Activated CD4-positive, alpha-beta memory T cell treated with anti-CD3 and anti-CD28 coated beads for 36 hours (primary cell): Measurements from ENCODE around the gene ATOH8. TPM values are rescaled to one million over a fixed set of nuclear protein-coding genes. Genes with fewer than 3 reads are reported as not detected.

Experiments
- CTCF ChIA-PET: fragments of 350-600 bp; sonication (Branson Sonifier 250); formaldehyde crosslinking; loops from one replicate; lab custom pipeline; 2021; ENCODE audit warnings: antibody characterized with exemption, inconsistent platforms; lab: Charles Lee
- POLR2A ChIA-PET: fragments of 350-600 bp; sonication (Branson Sonifier 250); formaldehyde crosslinking; loops from one replicate; lab custom pipeline; 2021; ENCODE audit warnings: antibody characterized with exemption; lab: Charles Lee
- DNase-seq: peaks from one replicate; pipeline ENCODE4 v3.0.0-alpha.2; 2020
- H3K27ac Mint-ChIP-seq: one replicate; pipeline ENCODE4 v1.8.0; 2021; ENCODE audit warnings: mixed read lengths
- H3K27me3 Mint-ChIP-seq: one replicate; pipeline ENCODE4 v1.8.0; 2021; ENCODE audit warnings: mixed read lengths
- H3K36me3 Mint-ChIP-seq: one replicate; pipeline ENCODE4 v1.8.0; 2021; ENCODE audit warnings: mixed read lengths
- H3K4me1 Mint-ChIP-seq: one replicate; pipeline ENCODE4 v1.8.0; 2021; ENCODE audit warnings: low read depth, mixed read lengths
- H3K4me3 Mint-ChIP-seq: one replicate; pipeline ENCODE4 v1.8.0; 2021; ENCODE audit warnings: mild to moderate bottlenecking, mixed read lengths
- H3K9me3 Mint-ChIP-seq: one replicate; pipeline ENCODE4 v1.8.0; 2021; ENCODE audit warnings: mixed read lengths
- intact Hi-C: fragments of 100-400 bp; cut with micrococcal nuclease; formaldehyde crosslinking; loops from one replicate; pipeline ENCODE4 v1.15.1; 2023
- total RNA-seq, 2 experiments: library from RNA; stranded (reverse); gene quantifications; one replicate each; pipeline ENCODE4 v1.2.3, GENCODE V29; 2021

Gene ATOH8
- total RNA-seq, 2 experiments from 2014 or later: not detected

GRCh38 chr2:85768713-85769112, 14.9 kb downstream of the ATOH8 start:
- no peak overlapping the region for H3K27ac Mint-ChIP-seq
- peaks cover 48% of the 10 kb centered on the region for H3K27me3 Mint-ChIP-seq
- ChIA-PET CTCF (no interaction called here), POLR2A (no interaction called here)
- DNase-seq: no peak
- H3K4me3 Mint-ChIP-seq: no peak overlapping the region
- H3K4me1 Mint-ChIP-seq: peaks cover 5% of the 10 kb centered on the region
- intact Hi-C loops: no loop called here
- H3K9me3 Mint-ChIP-seq: no peaks in the 10 kb centered on the region
- H3K36me3 Mint-ChIP-seq: no peaks in the 10 kb centered on the region

DNA sequence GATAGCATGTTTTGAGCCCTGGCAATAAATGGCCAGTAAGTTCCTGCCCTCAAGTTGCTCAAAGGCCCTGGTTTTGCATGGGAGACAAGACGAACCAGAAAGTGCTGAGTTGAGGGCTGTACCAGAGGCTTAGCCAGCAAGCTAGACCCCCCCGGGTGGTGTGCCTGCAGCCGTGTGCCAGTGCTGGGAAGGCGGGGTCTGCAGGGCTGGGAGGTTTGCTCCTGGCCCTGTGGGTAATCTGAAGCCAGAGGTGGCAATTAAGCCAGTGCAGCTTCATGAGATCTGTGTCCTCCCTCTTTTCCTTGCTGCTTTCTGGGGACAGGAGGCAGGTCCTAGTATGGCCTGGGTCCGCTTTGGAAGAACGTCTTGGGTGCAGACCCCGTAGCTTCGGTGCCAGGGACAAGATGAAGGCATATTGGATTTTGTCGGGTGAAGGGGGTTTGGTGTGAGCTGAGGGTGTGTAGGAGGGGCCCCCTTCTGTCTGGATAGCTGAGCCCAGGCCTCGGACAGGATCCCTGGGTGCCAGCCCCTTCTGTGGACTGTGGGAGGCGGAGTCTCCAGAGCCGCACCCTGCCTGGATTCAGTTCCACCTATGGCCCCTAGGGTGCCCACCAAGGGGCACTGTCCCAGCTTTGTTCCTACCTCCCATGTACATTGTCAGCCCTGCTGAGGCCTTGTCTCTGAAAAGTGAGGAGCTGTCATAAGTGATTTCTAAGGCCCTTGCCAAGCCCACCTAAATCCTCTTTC, 15.6 kb downstream of the ATOH8 start:
- POLR2A ChIA-PET: no interaction called here
- Mint-ChIP-seq H3K27ac (no peak overlapping the region), H3K9me3 (no peaks in the 10 kb centered on the region), H3K36me3 (no peaks in the 10 kb centered on the region), H3K4me1 (peaks cover 5% of the 10 kb centered on the region), H3K27me3 (peaks cover 48% of the 10 kb centered on the region), H3K4me3 (no peak overlapping the region)
- intact Hi-C loops: no loop called here
- CTCF ChIA-PET: interaction anchor here (1.0 kb wide), 2 partner anchors 20 to 40 kb away, joined by 3 read pairs; no protein-coding TSS in a partner anchor
- DNase-seq: no peak

DNA sequence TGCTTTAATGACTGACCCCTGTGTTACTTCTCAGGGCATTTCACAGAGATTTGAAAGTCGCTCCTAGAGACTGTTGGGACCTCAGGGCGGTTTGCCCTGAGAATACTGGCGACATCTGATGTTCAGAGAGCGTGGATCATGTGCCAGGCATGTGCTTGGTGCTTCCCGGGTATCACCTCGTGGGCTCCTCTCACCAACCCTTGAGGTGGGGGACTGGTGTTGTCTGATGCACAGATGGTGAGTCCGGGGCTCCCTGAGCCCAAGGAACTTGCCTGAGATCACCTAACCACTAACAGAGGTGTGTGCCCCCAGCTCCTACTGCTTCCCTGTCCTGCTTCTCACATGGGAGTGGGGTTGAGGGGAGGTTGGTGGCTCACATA, 16.2 kb downstream of the ATOH8 start:
- Mint-ChIP-seq H3K4me3 (no peak overlapping the region), H3K27me3 (peaks cover 42% of the 10 kb centered on the region), H3K9me3 (no peaks in the 10 kb centered on the region), H3K36me3 (no peaks in the 10 kb centered on the region), H3K4me1 (peaks cover 5% of the 10 kb centered on the region), H3K27ac (no peak overlapping the region)
- DNase-seq: no peak
- ChIA-PET CTCF (interaction anchor here (1.0 kb wide), 2 partner anchors 21 to 41 kb away, joined by 3 read pairs; no protein-coding TSS in a partner anchor), POLR2A (no interaction called here)
- intact Hi-C loops: no loop called here

GRCh38 chr2:85770369-85770768, 16.6 kb downstream of the ATOH8 start:
- H3K27me3 Mint-ChIP-seq: peaks cover 39% of the 10 kb centered on the region
- ChIA-PET POLR2A (no interaction called here), CTCF (no interaction called here)
- H3K9me3 Mint-ChIP-seq: no peaks in the 10 kb centered on the region
- H3K4me1 Mint-ChIP-seq: peaks cover 4% of the 10 kb centered on the region
- no peak overlapping the region for H3K4me3 Mint-ChIP-seq
- DNase-seq: no peak
- no peaks in the 10 kb centered on the region for H3K36me3 Mint-ChIP-seq
- intact Hi-C loops: no loop called here
- H3K27ac Mint-ChIP-seq: no peak overlapping the region

GRCh38 chr2:85770786-85771409, 17.1 kb downstream of the ATOH8 start:
- POLR2A ChIA-PET: interaction anchor here (1.0 kb wide), 1 partner anchor 314 kb away, joined by 3 read pairs; no protein-coding TSS in a partner anchor
- CTCF ChIA-PET: no interaction called here
- peaks cover 33% of the 10 kb centered on the region for H3K27me3 Mint-ChIP-seq
- intact Hi-C loops: no loop called here
- H3K4me3 Mint-ChIP-seq: no peak overlapping the region
- H3K27ac Mint-ChIP-seq: no peak overlapping the region
- no peak for DNase-seq
- H3K4me1 Mint-ChIP-seq: peaks cover under 1% of the 10 kb centered on the region
- no peaks in the 10 kb centered on the region for H3K9me3 Mint-ChIP-seq
- H3K36me3 Mint-ChIP-seq: no peaks in the 10 kb centered on the region

DNA sequence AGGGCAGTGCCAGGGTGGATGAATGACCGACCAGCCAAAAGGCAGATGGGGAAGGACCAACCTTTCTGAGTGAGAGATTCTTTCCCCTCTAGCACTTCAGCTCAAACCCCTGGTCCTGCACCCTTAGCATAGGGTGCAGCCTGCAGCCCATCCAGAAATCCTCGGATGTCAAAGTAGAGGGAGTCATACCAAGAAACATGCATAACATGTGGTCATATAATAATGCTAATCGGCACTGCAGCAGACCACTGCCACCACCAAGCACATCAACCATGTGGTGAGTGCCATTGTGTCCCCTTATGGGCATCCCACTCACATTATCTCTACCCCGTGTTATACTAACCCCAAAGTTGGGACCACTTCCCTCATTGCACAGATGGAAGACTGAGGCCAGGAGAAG, 17.7 kb downstream of the ATOH8 start:
- no peaks in the 10 kb centered on the region for H3K36me3 Mint-ChIP-seq
- no peak for DNase-seq
- intact Hi-C loops: no loop called here
- H3K27me3 Mint-ChIP-seq: peaks cover 29% of the 10 kb centered on the region
- ChIA-PET POLR2A (interaction anchor here (1.0 kb wide), 1 partner anchor 313 kb away, joined by 3 read pairs; no protein-coding TSS in a partner anchor), CTCF (interaction anchor here (0.9 to 1.1 kb wide), 3 partner anchors 42 to 56 kb away, joined by 3 to 4 read pairs (median 3); no protein-coding TSS in a partner anchor)
- no peak overlapping the region for H3K27ac Mint-ChIP-seq
- H3K9me3 Mint-ChIP-seq: no peaks in the 10 kb centered on the region
- no peaks in the 10 kb centered on the region for H3K4me1 Mint-ChIP-seq
- H3K4me3 Mint-ChIP-seq: no peak overlapping the region

DNA sequence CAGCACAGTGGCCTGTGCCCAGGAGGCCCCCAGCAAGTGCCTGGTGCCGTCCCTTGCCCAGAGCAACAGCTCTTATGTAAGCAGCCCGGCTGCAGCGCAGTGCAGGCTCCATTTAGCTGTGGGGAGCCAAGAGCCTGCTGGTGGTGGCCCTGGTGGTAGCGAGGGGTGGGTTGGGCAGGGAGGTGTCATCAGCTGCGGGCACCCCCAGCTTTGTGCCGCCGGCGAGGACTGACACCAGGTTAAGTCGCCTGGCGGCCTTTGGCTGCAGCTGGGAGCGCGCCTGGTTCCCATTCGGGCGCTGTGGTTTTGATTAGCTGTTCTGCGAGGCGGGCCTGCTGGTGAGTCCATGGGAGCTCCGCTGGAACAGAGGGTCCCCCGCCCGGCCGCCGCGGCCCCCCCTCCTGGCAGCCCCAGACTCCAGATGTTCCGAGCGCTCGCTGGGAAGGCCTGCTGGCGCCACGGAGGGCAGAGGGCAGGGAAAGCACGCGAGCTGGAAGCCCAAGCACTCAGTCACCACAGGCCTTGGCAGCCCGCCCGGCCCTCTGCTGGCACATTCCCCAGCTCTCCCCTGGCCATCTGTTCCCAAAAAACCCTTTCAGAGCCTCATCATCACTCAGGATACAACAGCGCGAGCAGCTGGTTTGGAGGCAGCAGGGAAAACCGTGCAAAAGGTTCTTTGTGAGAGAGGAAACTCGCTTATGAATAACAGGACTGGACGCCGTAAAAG, 18.4 kb downstream of the ATOH8 start:
- Mint-ChIP-seq H3K4me3 (no peak overlapping the region), H3K27ac (no peak overlapping the region), H3K9me3 (no peaks in the 10 kb centered on the region), H3K36me3 (no peaks in the 10 kb centered on the region), H3K4me1 (no peaks in the 10 kb centered on the region), H3K27me3 (peaks cover 26% of the 10 kb centered on the region)
- no peak for DNase-seq
- ChIA-PET POLR2A (interaction anchor here (1.0 kb wide), 1 partner anchor 312 kb away, joined by 3 read pairs; no protein-coding TSS in a partner anchor), CTCF (interaction anchor here (0.9 to 1.9 kb wide), 5 partner anchors 41 to 55 kb away, joined by 3 to 4 read pairs (median 3); no protein-coding TSS in a partner anchor)
- intact Hi-C loops: no loop called here

- Mint-ChIP-seq H3K27me3 (peaks cover 26% of the 10 kb centered on the region), H3K4me3 (no peak overlapping the region), H3K36me3 (no peaks in the 10 kb centered on the region), H3K9me3 (no peaks in the 10 kb centered on the region), H3K27ac (no peak overlapping the region), H3K4me1 (no peaks in the 10 kb centered on the region)
- CTCF ChIA-PET: interaction anchor here (1.4 to 1.9 kb wide), 2 partner anchors 41 to 44 kb away, joined by 3 to 4 read pairs; no protein-coding TSS in a partner anchor
- intact Hi-C loops: no loop called here
- POLR2A ChIA-PET: no interaction called here
- DNase-seq: no peak
Measured at GRCh38 chr2:85772841-85773491, 19.2 kb downstream of the ATOH8 start.

DNA sequence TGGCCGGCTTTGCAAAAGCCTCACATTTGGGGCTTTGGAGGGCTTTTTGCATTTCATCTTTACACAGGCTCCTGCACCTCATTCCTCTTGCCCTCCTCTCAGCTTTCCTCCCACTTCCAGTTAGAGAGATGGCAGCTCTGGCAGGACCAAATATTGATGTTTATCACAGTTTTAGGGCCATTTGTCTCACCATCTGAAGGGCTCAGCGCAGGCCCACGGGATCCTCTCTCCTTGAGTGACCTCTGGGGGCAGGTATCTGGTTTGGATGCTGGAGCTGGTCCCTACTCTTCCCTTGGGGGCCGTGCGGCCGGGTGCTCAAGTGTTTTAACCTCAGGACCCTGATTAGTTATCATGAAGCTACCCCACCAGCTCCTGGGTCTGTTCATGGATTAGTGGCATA, 19.9 kb downstream of the ATOH8 start:
- DNase-seq: no peak
- Mint-ChIP-seq H3K36me3 (no peaks in the 10 kb centered on the region), H3K27ac (no peak overlapping the region), H3K27me3 (peaks cover 26% of the 10 kb centered on the region), H3K9me3 (no peaks in the 10 kb centered on the region), H3K4me1 (no peaks in the 10 kb centered on the region), H3K4me3 (no peak overlapping the region)
- ChIA-PET POLR2A (no interaction called here), CTCF (interaction anchor here (1.4 to 1.9 kb wide), 2 partner anchors 40 to 45 kb away, joined by 3 to 4 read pairs; no protein-coding TSS in a partner anchor)
- intact Hi-C loops: no loop called here

GRCh38 chr2:85774126-85774978, 20.6 kb downstream of the ATOH8 start:
- Mint-ChIP-seq H3K4me1 (no peaks in the 10 kb centered on the region), H3K9me3 (no peaks in the 10 kb centered on the region), H3K36me3 (no peaks in the 10 kb centered on the region), H3K27ac (no peak overlapping the region), H3K4me3 (no peak overlapping the region), H3K27me3 (peaks cover 26% of the 10 kb centered on the region)
- DNase-seq: no peak
- ChIA-PET POLR2A (no interaction called here), CTCF (interaction anchor here (1.9 kb wide), 1 partner anchor 46 kb away, joined by 4 read pairs; no protein-coding TSS in a partner anchor)
- intact Hi-C loops: no loop called here
